ENCODE measurements around the gene CDKAL1.

Gene CDKAL1

DNA sequence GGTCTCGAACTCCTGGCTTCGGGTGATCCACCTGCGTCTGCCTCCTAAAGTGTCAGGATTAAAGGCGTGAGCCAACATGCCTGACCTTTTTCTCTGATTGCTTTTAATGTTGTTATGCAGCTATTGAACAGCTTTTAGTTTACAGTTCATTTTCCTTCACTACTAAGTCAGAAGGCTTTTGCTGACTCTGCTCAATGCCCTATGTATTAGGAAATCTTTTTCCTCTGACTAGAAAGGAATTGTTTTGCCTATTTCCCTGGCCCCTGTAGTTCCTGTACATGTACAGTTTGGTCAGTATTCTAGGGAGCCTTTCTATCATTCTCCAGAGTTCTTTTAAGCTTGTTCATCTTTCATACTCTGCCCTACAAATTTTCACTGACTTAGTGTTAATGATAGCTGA, 280.2 kb downstream of the CDKAL1 start:
- DNase-seq (ENCODE audit: low spot score) = no peak
- TF ChIP-seq, protein P1, sequence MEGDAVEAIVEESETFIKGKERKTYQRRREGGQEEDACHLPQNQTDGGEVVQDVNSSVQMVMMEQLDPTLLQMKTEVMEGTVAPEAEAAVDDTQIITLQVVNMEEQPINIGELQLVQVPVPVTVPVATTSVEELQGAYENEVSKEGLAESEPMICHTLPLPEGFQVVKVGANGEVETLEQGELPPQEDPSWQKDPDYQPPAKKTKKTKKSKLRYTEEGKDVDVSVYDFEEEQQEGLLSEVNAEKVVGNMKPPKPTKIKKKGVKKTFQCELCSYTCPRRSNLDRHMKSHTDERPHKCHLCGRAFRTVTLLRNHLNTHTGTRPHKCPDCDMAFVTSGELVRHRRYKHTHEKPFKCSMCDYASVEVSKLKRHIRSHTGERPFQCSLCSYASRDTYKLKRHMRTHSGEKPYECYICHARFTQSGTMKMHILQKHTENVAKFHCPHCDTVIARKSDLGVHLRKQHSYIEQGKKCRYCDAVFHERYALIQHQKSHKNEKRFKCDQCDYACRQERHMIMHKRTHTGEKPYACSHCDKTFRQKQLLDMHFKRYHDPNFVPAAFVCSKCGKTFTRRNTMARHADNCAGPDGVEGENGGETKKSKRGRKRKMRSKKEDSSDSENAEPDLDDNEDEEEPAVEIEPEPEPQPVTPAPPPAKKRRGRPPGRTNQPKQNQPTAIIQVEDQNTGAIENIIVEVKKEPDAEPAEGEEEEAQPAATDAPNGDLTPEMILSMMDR (IDR thresholded peaks at IDR 0.05; ENCODE audit: extremely low read depth, insufficient read depth, missing control alignments) = no peak
- in situ Hi-C loops (cut with MboI; ENCODE audit: low pct_unique_long_range_greater_than_20kb, low sequenced_read_pairs, unreplicated experiment) = no loop called here

DNA sequence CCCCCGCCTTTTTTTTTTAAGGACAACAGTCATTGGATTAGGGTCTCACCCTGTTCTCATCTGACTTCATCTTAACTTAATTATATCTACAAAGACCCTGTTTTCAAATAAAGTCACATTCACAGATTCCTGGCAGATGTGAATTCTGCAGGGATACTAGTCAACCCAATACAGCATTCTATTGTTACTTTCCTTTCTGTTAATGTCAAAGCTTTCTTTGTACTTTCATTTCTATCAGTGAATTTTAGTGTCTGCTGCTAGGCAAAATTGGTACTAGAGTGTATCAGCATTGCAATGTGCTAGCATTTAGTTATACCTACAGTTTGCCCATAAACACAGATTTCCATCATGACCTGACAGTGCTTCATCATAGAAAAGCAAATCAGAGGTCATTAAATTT, 281.9 kb downstream of the CDKAL1 start:
- no peak for DNase-seq (ENCODE audit: low spot score)
- in situ Hi-C loops (cut with MboI; ENCODE audit: low pct_unique_long_range_greater_than_20kb, low sequenced_read_pairs, unreplicated experiment) = no loop called here
- TF ChIP-seq, protein P1 (IDR thresholded peaks at IDR 0.05; ENCODE audit: extremely low read depth, insufficient read depth, missing control alignments) = no peak

DNA sequence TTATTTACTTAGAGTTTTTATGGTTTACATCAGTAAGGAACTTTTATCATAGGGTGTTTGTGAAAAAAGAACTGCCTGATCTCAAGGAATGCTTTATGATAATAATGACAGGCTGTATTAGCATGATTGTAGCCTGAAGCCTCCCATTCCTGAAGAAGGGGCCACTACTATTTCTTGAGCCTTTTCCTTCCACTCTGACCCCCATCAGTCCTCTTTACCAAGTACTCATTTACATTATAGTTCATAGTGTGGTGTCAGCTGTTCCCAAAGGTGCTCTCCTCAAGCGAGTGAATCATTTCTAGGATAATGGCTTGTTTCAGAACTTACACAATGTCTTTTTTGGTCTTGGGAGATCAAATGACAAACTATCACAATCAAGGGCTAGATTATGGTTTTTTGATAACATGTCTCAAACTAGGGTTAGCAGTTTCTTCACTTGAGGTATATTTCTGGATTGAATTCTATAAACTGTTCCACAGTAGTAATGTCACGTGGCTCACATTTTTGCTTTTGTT, 283.6 kb downstream of the CDKAL1 start:
- in situ Hi-C loops (cut with MboI; ENCODE audit: low pct_unique_long_range_greater_than_20kb, low sequenced_read_pairs, unreplicated experiment) = no loop called here
- no peak for DNase-seq (ENCODE audit: low spot score)
- TF ChIP-seq, protein P1 (IDR thresholded peaks at IDR 0.05; ENCODE audit: extremely low read depth, insufficient read depth, missing control alignments) = no peak

DNA sequence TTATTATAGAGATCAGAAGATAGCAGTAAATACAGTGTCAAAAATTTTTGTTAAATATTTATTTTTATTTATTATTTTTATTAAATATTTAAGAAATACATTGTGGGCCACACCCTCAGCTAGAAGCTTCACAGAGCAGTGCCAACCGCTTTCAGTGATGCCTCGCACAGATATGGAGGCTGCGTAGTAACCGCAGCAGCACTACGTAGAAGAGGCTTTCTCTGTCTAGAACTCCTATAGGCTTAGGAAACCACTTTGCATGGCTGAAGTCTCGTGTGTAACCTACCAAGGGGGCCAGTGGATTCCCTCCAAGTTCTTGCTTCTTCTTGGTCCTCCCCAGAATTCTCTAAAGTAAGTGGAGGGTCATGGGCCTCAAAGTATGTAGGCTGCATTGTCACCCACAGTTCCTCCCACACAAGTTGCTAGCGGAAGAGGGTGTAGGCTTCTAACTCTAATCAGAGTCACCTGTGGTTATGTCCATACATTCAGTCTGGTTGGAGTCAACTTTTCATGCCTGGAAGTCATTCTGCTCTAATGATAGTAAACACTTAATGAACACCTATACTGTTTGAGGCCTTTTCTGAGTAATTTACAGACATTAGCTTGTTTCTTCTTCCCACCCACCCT, 285.6 kb downstream of the CDKAL1 start:
- in situ Hi-C loops (cut with MboI; ENCODE audit: low pct_unique_long_range_greater_than_20kb, low sequenced_read_pairs, unreplicated experiment) = no loop called here
- DNase-seq (ENCODE audit: low spot score) = no peak
- TF ChIP-seq, protein P1 (IDR thresholded peaks at IDR 0.05; ENCODE audit: extremely low read depth, insufficient read depth, missing control alignments) = no peak

DNA sequence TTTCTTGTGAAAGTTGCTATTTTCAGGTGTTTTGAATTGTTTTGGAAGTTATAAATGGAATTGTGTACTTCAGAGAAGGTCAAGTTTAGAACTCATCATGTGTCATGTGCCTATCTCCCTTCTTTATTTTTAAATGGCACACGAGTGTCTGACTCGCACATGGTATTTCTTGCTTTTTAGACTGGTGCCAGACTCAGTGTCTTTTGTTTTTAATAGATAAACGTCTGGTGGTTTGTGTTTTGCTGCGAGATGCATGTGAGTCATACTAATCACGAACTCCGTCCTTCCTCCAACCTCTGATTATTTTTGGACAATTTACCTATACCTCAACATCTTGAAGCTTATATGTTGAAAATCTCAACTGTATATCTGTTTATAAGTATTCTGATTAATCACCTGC, 292.1 kb downstream of the CDKAL1 start:
- TF ChIP-seq, protein P1 (IDR thresholded peaks at IDR 0.05; ENCODE audit: extremely low read depth, insufficient read depth, missing control alignments) = no peak
- in situ Hi-C loops (cut with MboI; ENCODE audit: low pct_unique_long_range_greater_than_20kb, low sequenced_read_pairs, unreplicated experiment) = no loop called here
- no peak for DNase-seq (ENCODE audit: low spot score)

DNA sequence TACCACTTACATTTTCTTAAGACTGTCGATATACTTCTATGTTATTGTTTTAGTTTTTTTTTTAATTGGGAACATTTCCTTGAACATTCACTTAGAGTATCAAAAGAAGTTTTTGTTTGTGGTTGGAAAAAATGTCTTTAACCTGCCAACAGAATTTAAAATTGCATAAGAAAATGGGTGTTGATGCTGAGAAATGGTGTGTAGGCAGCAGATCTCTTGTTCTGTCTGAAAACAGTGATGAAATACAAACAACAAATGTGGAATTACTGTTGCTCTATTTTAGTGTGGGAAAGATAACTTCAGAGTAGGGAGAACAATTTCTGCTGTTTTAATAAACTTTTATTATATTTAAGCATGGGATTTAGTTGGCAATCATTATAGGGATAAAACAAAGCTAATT, 293.5 kb downstream of the CDKAL1 start:
- no peak for DNase-seq (ENCODE audit: low spot score)
- in situ Hi-C loops (cut with MboI; ENCODE audit: low pct_unique_long_range_greater_than_20kb, low sequenced_read_pairs, unreplicated experiment) = no loop called here
- TF ChIP-seq, protein P1 (IDR thresholded peaks at IDR 0.05; ENCODE audit: extremely low read depth, insufficient read depth, missing control alignments) = no peak
